Parathyroid adenoma (tissue), 2 donors: ENCODE results near the gene MAP2K6.

ENCODE experiments used
- H2AFZ ChIP-seq: fragments of 300-600 bp; sonication (generic); one replicate; pipeline ENCODE4 v1.7.0; 2017; ENCODE audit warnings: antibody characterized with exemption, mild to moderate bottlenecking
- H3K27ac ChIP-seq: fragments of 300-600 bp; sonication (generic); one replicate; pipeline ENCODE4 v1.7.0; 2017
- H3K27me3 ChIP-seq: fragments of 300-600 bp; sonication (generic); one replicate; pipeline ENCODE4 v1.7.0; 2017; ENCODE audit warnings: low read length; ENCODE audit not compliant: control insufficient read depth, insufficient read depth
- H3K36me3 ChIP-seq: fragments of 300-600 bp; sonication (generic); one replicate; pipeline ENCODE4 v1.7.0; 2017; ENCODE audit warnings: low read length; ENCODE audit not compliant: control insufficient read depth, insufficient read depth
- H3K4me1 ChIP-seq: fragments of 300-600 bp; sonication (generic); one replicate; pipeline ENCODE4 v1.7.0; 2017; ENCODE audit warnings: control low read depth
- H3K4me2 ChIP-seq: fragments of 300-600 bp; sonication (generic); one replicate; pipeline ENCODE4 v1.7.0; 2017; ENCODE audit warnings: low read length
- H3K4me3 ChIP-seq: fragments of 300-600 bp; sonication (generic); one replicate; pipeline ENCODE4 v1.7.0; 2017; ENCODE audit warnings: low read depth, low read length
- H3K79me2 ChIP-seq: fragments of 300-600 bp; sonication (generic); one replicate; pipeline ENCODE4 v1.7.0; 2017; ENCODE audit warnings: control low read depth
- H3K9ac ChIP-seq: fragments of 300-600 bp; sonication (generic); one replicate; pipeline ENCODE4 v1.7.0; 2017; ENCODE audit warnings: mild to moderate bottlenecking
- H3K9me3 ChIP-seq: fragments of 300-600 bp; sonication (generic); one replicate; pipeline ENCODE4 v1.7.0; 2017; ENCODE audit warnings: low read length; ENCODE audit not compliant: control insufficient read depth
- TF ChIP-seq, protein P1 (sequence below): fragments of 300-600 bp; sonication (generic); IDR thresholded peaks from one replicate; pipeline ENCODE4 v1.7.0; 2017; ENCODE audit warnings: antibody characterized with exemption, mild to moderate bottlenecking
- donor health status: primary hyperparathyroidism.

The MAP2K6 gene

DNA sequence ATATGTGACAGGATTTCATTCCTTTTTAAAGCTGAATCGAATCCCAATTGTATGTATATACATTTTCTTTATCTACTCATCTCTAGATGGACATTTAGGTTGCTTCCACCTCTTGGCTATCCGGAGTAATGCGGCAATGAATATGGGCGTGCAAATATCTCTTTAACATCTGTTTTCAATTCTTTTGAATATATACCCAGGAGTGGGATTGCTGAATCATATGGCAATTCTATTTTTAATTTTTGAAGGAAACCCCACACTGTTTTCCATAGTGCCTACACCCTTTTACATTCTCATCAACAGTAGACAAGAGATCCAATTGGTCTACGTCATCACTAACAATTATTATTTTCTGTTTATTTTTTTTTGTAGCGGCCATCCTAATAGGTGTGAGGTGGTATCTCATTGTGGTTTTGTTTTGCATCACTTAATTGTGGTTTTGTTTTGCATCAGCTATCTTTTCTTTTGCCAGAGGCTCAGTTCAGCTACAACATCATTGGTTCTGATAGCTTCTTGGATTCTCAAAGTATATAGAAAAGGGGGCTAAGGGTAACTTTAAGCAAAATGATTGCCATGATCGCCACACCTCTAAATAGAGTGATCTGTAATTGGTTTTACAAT, 25.6 kb upstream of the MAP2K6 start:
- H3K9me3 ChIP-seq, result no peaks in the 10 kb centered on the region
- H3K36me3 ChIP-seq, result no peaks in the 10 kb centered on the region
- TF ChIP-seq, protein P1, sequence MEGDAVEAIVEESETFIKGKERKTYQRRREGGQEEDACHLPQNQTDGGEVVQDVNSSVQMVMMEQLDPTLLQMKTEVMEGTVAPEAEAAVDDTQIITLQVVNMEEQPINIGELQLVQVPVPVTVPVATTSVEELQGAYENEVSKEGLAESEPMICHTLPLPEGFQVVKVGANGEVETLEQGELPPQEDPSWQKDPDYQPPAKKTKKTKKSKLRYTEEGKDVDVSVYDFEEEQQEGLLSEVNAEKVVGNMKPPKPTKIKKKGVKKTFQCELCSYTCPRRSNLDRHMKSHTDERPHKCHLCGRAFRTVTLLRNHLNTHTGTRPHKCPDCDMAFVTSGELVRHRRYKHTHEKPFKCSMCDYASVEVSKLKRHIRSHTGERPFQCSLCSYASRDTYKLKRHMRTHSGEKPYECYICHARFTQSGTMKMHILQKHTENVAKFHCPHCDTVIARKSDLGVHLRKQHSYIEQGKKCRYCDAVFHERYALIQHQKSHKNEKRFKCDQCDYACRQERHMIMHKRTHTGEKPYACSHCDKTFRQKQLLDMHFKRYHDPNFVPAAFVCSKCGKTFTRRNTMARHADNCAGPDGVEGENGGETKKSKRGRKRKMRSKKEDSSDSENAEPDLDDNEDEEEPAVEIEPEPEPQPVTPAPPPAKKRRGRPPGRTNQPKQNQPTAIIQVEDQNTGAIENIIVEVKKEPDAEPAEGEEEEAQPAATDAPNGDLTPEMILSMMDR, result no peak
- no peaks in the 10 kb centered on the region for H3K79me2 ChIP-seq
- no peaks in the 10 kb centered on the region for H3K27me3 ChIP-seq
- H3K9ac ChIP-seq, result no peak overlapping the region
- no peak overlapping the region for H2AFZ ChIP-seq
- H3K4me3 ChIP-seq, result no peak overlapping the region
- H3K27ac ChIP-seq, result no peak overlapping the region
- H3K4me1 ChIP-seq, result no peaks in the 10 kb centered on the region
- no peak overlapping the region for H3K4me2 ChIP-seq

DNA sequence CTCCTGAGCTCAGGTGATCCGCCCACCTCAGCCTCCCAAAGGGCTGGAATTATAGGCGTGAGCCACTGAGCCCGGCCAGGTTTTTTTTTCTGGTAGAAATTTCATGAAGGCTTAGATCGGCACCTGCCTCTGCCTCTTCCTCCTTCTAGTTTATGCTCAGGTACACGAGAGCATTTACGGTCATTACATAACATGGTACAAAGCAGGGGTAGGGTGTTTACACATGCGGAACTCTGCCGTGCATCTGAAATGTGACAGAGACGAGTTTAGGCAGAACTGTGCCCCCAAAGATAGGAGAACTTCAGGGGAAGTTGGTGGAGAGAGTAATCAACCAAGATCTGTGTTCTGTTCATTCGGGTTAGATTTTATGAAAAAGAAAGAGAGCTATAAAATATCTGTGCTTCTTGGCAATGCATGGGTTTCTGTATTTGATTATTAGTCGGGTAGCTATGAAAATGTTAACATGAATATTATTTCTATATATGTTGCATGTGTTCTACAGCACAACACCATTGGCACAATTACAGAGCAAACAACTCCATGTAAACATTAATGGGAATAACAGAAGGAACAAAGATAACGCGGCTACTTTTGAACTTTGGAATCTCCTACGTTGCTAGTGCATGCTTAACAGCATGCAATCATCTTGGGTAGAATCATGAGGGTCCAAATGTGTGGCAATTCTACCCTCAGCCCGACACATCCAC, 23.5 kb upstream of the MAP2K6 start:
- Histone ChIP-seq H3K4me1 (no peaks in the 10 kb centered on the region), H3K9me3 (no peaks in the 10 kb centered on the region), H3K79me2 (no peaks in the 10 kb centered on the region), H3K9ac (no peak overlapping the region), H3K4me3 (no peak overlapping the region), H2AFZ (no peak overlapping the region), H3K27me3 (no peaks in the 10 kb centered on the region), H3K4me2 (no peak overlapping the region), H3K27ac (no peak overlapping the region), H3K36me3 (no peaks in the 10 kb centered on the region)
- TF ChIP-seq, protein P1, result no peak

GRCh38 chr17:69401251-69401650, 13.2 kb upstream of the MAP2K6 start:
- Histone ChIP-seq H3K36me3 (no peaks in the 10 kb centered on the region), H3K27me3 (no peaks in the 10 kb centered on the region), H3K4me3 (no peak overlapping the region), H3K79me2 (no peaks in the 10 kb centered on the region), H3K4me2 (no peak overlapping the region), H3K27ac (no peak overlapping the region), H3K9me3 (no peaks in the 10 kb centered on the region), H2AFZ (no peak overlapping the region), H3K4me1 (no peaks in the 10 kb centered on the region), H3K9ac (no peak overlapping the region)
- TF ChIP-seq, protein P1, result no peak

GRCh38 chr17:69402052-69402451, 12.4 kb upstream of the MAP2K6 start:
- Histone ChIP-seq H3K36me3 (no peaks in the 10 kb centered on the region), H3K79me2 (no peaks in the 10 kb centered on the region), H3K4me2 (no peak overlapping the region), H3K27me3 (no peaks in the 10 kb centered on the region), H2AFZ (no peak overlapping the region), H3K27ac (no peak overlapping the region), H3K4me1 (no peaks in the 10 kb centered on the region), H3K9me3 (no peaks in the 10 kb centered on the region), H3K9ac (no peak overlapping the region), H3K4me3 (no peak overlapping the region)
- TF ChIP-seq, protein P1, result no peak

GRCh38 chr17:69404399-69404798, 10.1 kb upstream of the MAP2K6 start:
- H3K79me2 ChIP-seq, result no peaks in the 10 kb centered on the region
- no peak overlapping the region for H3K9ac ChIP-seq
- H2AFZ ChIP-seq, result no peak overlapping the region
- H3K4me1 ChIP-seq, result no peaks in the 10 kb centered on the region
- TF ChIP-seq, protein P1, result no peak
- no peak overlapping the region for H3K27ac ChIP-seq
- no peak overlapping the region for H3K4me2 ChIP-seq
- H3K36me3 ChIP-seq, result no peaks in the 10 kb centered on the region
- H3K9me3 ChIP-seq, result no peaks in the 10 kb centered on the region
- no peak overlapping the region for H3K4me3 ChIP-seq
- no peaks in the 10 kb centered on the region for H3K27me3 ChIP-seq
